GM18870 (cell line): Measurements from ENCODE around the gene AGK.
A peak's percentile ranks its signal among the peaks of the same experiment; 100 is the strongest.

Experiments used
- ATAC-seq: cut with Tn5 transposase; IDR thresholded peaks from one replicate; pipeline ENCODE4 v1.9.1; 2021; ENCODE audit warnings: moderate library complexity; ENCODE audit not compliant: unreplicated experiment

Gene AGK

DNA sequence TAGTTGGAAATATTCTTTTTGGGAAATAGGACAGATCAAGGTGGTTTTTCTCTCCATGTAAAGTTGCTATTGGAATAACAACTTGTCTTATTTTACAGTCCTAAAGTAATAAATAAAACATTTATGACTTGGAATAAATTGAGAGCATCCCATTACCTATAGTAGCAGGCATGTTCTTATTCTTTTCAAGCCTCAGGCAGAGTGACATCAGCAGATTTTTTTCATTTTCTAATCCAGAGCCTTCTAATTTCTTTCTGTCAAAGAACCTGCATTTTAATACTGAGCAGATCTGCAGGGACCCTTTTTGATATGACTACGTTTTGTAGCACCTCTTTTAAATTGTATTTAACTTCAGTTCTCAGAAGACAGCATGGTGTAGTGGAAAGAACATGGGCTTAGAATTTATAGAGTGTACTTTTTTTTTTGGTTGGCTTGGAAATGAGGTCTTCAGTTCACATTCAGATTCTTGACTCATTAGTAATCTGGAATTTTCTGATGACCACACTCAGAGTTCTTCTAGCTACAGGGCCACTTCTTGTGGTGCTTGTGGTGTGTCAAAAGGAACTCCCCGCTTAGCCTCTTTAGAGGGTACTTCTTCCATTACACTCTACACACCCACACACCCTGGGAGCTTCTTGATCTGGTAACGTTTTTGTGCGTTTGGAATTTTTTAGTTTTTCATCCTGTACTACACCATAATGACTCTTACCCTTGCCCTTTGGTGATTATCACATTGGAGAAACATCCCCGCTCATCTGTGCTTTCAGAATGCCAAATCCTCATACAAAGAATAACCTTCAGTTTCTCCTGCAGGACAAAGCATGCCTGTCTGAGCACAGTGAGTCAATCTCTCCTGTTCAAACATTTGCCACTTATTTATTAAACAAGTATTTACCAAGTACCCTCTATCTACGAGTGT, 34.6 kb downstream of the AGK start:
- ATAC-seq = peak; percentile 90

DNA sequence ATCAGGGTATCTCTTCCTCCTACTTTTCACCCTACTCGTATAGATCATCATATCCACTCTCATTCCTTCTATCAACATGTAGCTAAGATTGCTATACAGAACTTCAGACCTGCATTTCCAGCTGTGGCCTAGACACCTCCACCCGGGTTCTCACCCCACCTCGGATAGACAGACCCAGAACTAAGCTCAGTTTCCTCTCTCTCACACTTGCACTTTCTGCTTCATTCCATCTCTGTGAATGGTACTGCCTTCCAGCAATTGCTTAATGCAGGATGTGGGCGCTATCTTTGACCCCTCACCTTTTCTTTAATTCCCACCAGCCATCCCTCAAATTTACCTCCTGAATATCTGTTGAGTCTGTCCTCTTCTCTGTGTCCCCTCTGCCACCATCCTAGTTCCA, 35.7 kb downstream of the AGK start:
- no peak for ATAC-seq

DNA sequence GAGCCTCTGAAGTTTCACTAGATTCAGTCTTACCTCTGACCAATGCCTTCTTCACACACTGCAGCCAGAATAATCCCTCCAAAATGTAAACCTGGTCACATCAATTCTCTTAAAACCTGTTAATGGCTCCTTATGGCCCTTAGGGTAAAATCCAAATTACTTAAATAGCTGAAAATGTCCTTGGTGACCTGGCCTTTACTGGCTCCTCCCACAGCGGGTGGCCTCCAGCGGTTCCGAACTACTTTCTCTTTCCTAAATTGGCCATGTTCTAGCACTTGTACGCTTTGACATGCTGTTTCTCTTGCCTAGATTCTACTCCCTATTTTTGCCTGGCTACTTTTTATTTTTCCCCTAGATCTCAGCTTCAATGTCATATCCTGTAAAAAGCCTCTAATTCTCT, 36.1 kb downstream of the AGK start:
- no peak for ATAC-seq

DNA sequence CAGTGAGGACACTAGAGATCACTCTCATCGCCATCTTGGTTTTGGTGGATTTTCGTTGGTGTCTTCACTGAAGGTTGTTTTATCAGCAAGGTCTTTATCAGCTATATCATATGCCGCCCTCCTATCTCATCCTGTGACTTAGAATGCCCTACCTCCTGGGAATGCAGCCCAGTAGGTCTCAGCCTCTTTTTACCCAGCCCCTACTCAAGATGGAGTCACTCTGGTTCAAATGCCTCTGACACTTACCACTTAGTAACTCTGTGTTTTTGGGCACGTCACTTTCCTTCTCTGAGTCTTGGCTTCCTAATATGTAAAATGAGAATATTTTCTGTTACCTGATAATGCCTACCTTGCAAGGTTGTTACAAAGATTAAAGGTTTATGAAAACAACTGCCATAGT, 37.7 kb downstream of the AGK start:
- ATAC-seq = no peak

DNA sequence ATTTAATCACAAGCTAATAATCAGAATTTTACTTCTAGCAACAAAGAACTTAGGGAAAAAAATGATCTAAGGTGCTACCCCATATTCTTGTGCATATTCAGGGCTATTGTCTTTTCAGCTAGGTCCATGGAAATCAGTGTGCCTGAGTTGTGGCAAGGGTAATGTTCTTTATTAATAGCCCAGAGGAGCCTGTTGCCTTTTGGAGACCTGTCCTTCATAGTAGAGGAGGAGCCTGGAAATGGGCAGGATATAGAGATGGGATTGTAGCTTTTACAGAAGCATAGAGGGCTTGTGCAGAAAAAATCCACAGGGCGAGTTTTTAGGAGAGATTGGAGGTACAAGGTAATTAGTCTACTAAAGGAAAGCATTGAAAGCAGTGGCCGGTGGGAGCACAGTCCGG, 38.9 kb downstream of the AGK start:
- no peak for ATAC-seq

DNA sequence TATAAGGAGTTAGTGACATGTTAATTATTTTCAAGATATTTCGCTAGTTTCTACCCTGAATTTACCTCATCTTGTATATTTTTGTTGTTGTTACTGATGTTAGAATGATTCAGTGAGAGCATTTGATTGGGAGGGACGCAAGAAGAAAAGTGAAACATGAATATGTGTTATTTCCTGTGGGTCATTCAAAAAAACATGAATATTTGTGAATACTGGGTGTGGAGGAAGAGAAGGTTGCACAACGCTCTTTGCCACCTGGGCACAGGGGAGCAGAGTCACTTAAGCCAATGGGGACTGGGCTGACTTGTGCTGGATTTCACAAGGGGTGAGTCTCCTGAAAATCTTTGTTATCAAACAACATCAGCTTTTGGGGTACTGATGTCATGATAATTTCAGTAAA, 39.5 kb downstream of the AGK start:
- ATAC-seq = no peak

DNA sequence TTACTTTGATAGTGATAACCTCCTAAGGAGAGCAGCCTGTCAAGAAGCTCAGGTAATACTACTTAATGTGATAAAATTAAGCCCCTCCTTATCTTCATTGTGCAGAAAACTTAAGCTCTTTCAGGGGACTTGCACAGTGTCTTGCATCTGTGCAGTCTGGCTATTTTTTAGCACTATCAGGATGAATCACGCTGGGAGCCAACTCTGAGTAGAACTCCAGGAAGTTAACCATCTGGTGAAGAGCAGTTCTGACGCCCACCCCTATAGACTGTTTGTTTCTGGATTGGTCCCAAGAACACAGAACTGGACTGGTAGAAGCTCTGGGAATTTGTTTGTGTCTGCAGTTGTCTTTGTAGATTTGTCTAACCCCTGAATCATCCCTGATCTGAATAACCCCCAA, 41.9 kb downstream of the AGK start:
- ATAC-seq = no peak

DNA sequence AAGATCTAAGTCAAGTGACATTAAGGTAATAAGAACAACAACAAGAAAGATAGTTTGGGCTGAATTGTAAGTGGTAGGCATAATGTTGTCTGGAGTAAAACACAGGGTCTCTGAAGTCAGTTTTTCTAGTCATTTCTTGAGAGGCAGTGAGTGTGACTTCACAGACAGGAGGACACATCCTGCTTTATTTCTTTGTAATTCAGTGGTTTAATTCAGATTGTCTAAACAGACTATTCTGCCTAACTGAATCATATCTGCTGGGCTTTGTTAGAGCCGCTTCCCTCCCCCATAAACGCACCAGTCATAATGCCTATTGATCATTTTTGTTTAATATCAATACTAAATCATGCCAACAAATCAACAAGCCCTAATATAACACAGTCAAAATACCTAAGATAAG, 46.8 kb downstream of the AGK start:
- ATAC-seq = no peak

DNA sequence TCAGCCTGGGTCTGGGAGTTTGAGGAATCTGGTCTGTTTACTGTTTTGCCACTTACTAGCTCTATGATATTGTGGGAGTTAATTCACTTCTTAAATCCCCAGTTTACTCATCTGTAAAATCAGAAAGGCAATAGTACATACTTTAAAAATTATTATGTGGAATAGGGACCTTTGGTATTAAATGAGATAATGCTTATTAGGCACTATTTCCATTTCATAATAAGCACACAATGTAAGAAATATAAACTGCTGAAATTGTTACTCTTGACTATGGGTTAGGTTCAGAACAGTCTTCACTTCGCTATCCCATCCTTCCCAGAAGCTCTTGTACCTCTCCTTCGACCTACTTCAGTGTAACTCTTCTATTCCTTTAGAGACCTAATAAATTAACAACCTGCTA, 47.2 kb downstream of the AGK start:
- no peak for ATAC-seq

DNA sequence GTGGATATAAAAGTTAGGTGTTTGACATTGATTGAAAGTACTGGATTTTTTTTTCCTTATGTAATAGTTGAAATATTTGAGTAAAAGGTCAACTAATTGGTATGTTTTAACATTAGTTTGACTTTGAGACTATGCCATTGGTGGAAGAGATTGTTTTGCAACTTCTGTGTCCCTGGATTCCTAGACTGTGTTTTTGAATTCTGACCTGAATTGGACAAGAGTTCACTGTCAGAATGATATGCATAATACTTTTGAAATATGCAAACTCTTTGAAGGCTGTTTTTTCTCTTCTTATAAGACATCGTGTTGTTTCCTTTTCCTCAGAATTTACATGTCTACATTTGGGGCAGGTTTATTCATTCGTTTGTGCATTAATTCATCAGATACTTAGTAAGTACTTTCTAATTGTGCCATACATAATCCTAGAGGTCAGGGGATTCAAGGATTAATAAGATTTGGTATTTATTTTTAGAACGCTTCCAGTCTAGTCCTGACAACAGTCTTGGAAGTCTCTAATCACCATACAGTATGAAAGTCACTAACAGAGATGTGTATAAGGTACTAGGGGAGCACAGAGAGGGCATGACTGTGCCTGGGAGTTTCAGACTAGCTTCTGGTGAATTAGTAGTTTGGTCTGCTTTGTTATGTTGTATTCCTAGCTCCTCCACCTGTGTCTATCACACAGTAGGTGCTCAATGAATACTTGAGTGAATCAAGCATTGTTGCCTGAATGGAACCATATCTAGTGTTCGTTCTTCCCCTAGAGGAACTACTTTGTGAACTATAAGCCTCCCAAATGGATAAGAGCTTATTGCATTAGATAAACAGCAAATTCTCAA, 49.2 kb downstream of the AGK start:
- ATAC-seq = no peak

DNA sequence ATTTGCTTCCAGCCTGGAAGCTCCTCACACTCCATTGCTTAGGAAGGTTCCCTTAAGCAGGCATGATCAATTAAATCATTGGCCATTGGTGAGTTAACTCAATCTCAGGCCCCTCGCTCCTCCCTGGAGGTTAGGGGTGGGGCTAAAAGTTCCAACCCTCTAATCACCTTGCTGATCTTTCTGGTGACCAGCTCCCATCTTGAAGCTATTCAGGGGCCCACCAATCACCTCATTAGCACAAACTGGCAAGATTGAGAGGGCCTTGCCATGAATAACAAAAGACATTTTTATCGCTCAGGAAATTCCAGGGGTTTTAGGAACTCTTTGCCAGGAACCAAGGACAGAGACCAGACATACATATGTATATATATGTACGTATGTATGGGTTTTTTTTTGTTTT, 58.4 kb downstream of the AGK start:
- no peak for ATAC-seq

DNA sequence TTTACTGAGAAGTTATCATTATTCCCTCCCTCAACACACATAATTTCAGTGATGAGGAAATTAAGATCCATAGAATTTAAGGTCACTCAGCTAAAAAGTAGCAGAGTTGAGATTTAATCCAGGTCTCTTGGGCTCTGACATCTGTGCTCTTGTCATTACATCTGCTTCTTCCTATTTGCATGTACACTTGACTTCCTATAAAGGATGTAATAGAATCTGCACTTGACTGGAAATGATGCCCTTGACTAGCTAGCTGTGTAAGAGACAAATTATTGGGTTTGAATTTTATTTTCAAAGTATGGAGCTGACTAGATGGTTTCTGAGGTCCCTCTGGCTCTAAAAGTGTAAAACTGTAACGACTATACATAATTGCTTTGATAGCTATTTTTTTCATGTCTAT, 59.5 kb downstream of the AGK start:
- no peak for ATAC-seq

DNA sequence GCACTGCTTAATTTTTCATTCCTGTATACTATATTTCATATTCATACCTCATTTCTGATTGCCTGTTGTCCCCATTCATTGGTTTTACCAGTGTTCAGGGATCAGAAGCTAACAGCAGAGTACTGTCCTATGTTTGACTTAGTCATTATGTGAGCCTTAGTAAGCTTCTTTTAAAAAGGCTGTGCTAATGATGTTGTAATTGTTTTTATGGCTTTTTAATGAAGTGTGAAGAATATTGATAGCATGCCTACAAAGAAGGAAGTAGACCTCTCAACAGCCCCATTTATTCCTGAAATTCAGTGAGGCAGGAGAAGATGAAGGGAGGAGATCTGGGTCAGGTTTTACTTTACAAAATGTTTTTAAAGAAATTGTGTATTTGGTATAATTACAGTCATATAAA, 61.7 kb downstream of the AGK start:
- no peak for ATAC-seq

DNA sequence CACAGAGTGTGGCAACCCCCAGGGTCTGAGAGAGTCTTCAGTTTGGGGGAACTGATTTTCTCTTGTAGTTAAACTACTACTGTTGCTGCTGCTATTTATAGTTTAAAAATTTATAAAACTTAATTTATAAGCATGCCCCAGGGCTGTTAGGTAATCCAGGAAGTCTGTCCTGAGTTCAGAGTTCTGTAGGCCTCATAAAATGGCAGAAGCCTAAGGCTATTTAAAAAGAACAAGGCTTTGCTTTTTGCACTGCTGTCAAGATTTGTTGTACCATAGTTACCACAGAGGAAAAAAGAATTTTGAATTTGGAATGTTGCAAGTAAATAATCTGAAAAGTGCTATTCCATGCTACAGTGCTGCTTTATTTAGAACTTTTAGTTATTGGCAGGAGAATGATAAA, 66.1 kb downstream of the AGK start:
- no peak for ATAC-seq

DNA sequence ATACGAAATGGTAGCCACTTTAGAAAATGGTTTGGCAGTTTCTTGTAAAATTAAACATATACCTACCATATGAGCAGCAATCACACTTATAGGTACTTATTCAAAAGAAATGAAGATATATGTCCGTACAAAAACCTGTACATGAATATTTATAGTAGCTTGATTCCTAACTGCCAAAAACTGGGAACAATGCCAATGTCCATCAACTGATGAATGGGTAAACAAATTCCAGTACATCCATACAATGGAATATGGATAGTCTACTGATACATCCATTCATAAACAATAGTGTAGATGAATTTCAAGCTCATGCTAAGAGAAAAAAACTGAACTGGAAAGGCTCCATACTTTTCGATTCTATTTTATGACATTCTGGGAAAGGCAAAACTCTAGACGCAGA, 68.5 kb downstream of the AGK start:
- no peak for ATAC-seq

DNA sequence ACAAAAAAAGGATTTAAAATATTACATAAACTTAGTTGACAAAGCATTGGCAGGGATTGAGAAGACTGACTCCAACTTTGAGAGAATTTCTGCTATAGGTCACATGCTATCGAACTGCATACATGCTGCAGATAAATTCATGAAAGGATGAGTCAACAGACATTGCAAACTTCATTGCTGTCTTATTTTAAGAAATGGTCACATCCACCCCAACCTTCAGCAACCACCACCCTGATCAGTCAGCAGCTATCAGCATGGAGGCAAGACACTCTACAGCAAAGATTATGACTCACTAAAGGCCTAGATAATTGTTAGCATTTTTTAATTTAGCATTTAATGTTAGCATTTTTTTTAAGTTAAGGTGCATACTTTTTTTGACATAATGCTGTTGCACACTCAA, 73.6 kb downstream of the AGK start:
- no peak for ATAC-seq

DNA sequence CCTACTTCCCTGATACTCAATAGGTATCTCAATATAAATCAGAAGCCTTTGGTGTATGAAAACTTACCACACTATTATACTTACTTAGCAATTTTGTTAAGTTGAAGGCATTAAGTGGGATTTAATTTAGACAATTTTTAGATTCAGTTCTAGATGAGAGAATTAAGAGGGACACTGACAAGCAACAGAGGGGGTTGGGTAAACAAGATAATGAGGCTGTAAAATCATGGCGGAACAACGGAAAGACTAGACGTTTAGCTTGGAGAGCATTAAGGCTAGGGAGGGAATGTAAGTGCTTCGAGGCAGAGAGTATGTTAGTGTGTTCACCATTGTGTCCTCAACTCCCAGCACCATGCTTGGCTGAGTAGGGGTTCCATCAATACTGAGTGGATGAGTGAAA, 79.4 kb downstream of the AGK start:
- no peak for ATAC-seq

DNA sequence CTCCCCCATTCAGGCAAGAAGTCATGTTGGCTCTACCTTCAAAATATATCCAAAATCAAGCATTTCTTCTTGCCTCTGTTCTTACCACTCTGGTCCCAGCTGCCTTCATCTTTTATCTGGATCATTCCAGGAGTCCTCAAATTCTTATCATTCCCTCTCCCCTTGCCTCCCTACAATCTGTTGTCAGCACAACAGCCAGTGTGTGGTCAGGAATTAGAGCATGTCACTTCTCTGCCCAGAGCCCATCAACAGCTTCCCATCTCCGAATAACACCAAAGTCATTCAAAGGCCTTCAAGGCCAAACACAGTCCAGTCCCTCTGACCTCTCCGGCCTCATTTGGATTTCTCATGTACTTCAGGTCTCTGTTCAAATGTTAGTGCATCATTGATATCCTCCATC, 80.3 kb downstream of the AGK start:
- no peak for ATAC-seq

DNA sequence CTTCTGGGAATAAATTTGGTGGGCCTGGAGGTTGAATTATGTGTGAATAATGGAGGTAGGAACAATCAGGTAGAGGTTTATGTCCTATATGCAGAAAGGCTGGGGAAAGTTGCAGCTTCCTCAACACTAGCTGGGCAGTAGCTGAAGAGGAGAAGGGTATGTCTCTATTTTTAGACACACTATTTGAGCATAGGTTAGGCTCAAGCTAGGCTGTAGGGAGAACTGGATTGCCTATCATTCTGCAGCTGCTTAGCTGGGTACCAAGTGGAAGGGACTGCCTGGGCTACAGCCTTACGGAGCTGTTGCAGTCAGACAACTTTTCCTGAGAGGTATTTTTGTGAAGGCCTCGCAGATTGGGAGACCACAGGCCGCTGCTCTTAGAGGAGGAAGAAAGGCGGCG, 82.9 kb downstream of the AGK start:
- no peak for ATAC-seq

DNA sequence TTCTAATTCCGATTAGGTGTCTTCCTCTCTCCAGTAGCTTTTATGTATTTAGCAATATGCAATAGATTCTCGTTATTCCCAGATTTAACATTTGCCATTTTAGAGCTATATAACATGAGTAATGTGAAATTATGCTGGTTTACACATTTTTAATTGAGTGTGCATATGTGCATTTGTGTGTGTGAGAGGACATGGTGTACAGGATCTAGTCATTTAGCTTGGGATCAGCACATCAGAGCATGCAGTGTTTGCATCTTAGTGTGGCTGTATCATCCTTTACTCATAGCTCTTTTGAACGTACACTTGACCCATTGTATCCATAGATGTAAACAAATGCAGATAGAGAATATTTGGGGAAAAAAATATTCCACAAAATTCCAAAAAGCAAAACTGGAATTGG, 84.8 kb downstream of the AGK start:
- no peak for ATAC-seq

DNA sequence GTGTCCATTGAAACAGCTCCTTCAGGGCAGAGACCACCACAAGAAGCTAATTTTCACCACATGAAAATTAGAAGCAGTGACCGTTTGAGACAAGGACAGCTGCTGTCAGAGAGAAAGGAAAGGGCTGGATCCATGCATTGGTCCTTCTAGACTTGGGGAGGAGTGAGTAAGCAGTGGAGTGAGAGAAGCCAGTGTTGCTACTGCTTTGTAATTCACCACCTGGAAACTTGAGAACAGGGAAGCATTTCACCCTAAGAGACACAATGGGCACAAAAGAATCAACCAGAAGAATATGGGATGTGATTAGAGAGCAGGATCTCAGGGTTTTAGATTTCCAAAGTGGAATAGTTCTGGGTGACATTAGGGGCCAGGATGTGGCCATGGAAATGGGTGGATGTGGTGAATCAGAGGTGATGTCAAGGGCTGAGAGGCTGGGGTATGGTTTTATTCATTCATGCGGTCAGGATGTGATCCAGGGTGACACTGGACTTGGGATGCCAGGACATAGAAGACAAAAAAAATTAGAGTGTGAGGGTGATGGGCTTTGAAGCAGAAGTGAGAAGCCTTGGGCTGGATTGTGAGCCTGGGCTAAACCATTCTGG, 89.1 kb downstream of the AGK start:
- ATAC-seq = no peak

DNA sequence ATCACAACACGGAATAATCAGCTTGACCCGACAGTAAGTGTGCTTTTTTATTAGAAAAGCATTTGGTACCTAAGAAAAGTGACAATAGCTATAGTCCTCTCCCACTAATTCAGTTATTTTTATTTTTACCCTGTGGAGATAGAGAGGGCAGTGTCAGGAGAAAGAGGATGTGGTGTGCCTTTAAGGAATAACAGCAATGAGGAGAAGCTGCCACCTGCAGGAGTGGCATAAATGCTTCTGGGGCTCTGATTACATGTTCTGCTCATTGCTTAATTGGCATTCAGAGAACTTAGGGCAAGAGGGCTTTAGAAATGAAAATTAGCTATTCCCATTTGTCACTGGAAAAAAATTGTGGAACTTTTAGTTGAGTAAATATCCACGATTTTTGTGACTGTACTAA, 90.7 kb downstream of the AGK start:
- ATAC-seq = no peak
